Neural progenitor cell (in vitro differentiated cells): ENCODE data around the gene LRRTM4. TPM values are rescaled to one million over a fixed set of nuclear protein-coding genes. Genes with fewer than 3 reads are reported as not detected.

Experiments
- DNase-seq: peaks from one replicate; pipeline ENCODE4 v3.0.0-alpha.2; 2016; ENCODE audit warnings: low spot score
- H2AFZ ChIP-seq: fragments of 200-600 bp; sonication (generic); replicated peaks from 2 replicates; pipeline ENCODE4 v1.6.1; 2016; ENCODE audit warnings: antibody characterized with exemption
- H3F3A ChIP-seq: fragments of 200-600 bp; sonication (generic); 2 replicates; pipeline ENCODE4 v1.6.1; 2016; ENCODE audit warnings: antibody characterized with exemption, low read depth
- H3K27ac ChIP-seq: fragments of 200-600 bp; sonication (generic); 2 replicates; pipeline ENCODE4 v1.5.1; 2016; ENCODE audit warnings: mild to moderate bottlenecking
- H3K27me3 ChIP-seq: fragments of 200-600 bp; sonication (generic); 2 replicates; pipeline ENCODE4 v1.6.1; 2016; ENCODE audit warnings: mild to moderate bottlenecking, moderate library complexity
- H3K36me3 ChIP-seq: fragments of 200-600 bp; sonication (generic); 2 replicates; pipeline ENCODE4 v1.5.1; 2016
- H3K4me1 ChIP-seq: fragments of 200-600 bp; sonication (generic); 2 replicates; pipeline ENCODE4 v1.6.1; 2016; ENCODE audit warnings: mixed run types
- H3K4me2 ChIP-seq: fragments of 200-600 bp; sonication (generic); 2 replicates; pipeline ENCODE4 v1.6.1; 2016
- H3K4me3 ChIP-seq: fragments of 200-600 bp; sonication (generic); 2 replicates; pipeline ENCODE4 v1.5.1; 2016
- H3K79me2 ChIP-seq: fragments of 200-600 bp; sonication (generic); 2 replicates; pipeline ENCODE4 v1.6.1; 2016; ENCODE audit warnings: low read depth
- H3K9ac ChIP-seq: fragments of 200-600 bp; sonication (generic); 2 replicates; pipeline ENCODE4 v1.6.1; 2016
- H3K9me3 ChIP-seq: fragments of 200-600 bp; sonication (generic); 2 replicates; pipeline ENCODE4 v1.5.1; 2016; ENCODE audit warnings: low read depth
- H4K20me1 ChIP-seq: fragments of 200-600 bp; sonication (generic); 2 replicates; pipeline ENCODE4 v1.6.1; 2016; ENCODE audit warnings: low read depth
- H3K27ac Mint-ChIP-seq: 3 replicates; pipeline ENCODE4 v1.8.0; 2021; ENCODE audit warnings: mixed read lengths
- H3K27me3 Mint-ChIP-seq: 2 replicates; pipeline ENCODE4 v1.8.0; 2022; ENCODE audit warnings: low read depth, mild to moderate bottlenecking, inconsistent platforms, moderate library complexity, mixed read lengths; ENCODE audit not compliant: insufficient read depth
- H3K36me3 Mint-ChIP-seq: 3 replicates; pipeline ENCODE4 v1.8.0; 2021; ENCODE audit warnings: mixed read lengths
- H3K4me1 Mint-ChIP-seq: 3 replicates; pipeline ENCODE4 v1.8.0; 2021; ENCODE audit warnings: mixed read lengths
- H3K4me3 Mint-ChIP-seq: 3 replicates; pipeline ENCODE4 v1.8.0; 2021; ENCODE audit warnings: mild to moderate bottlenecking, moderate library complexity, mixed read lengths
- H3K9me3 Mint-ChIP-seq: 3 replicates; pipeline ENCODE4 v1.8.0; 2020; ENCODE audit warnings: mixed read lengths
- CTCF ChIP-seq: fragments of 200-600 bp; sonication (generic); IDR thresholded peaks from 2 replicates; pipeline ENCODE4 v1.5.1; 2017; ENCODE audit warnings: antibody characterized with exemption, mild to moderate bottlenecking
- EZH2 ChIP-seq: fragments of 200-600 bp; sonication (generic); IDR thresholded peaks from 2 replicates; pipeline ENCODE4 v1.6.1; 2017; ENCODE audit warnings: antibody characterized with exemption, mild to moderate bottlenecking, moderate library complexity
- EZH2phosphoT487 ChIP-seq: fragments of 200-600 bp; sonication (generic); IDR thresholded peaks from 2 replicates; pipeline ENCODE4 v1.6.1; 2017; ENCODE audit warnings: antibody characterized with exemption
- total RNA-seq: library from RNA; depleted of rRNA; stranded (reverse); fragments of >200 nt; gene quantifications from 2 replicates; pipeline ENCODE4 v1.2.3, GENCODE V29; 2015; ENCODE audit warnings: low replicate concordance

The LRRTM4 gene
- total RNA-seq, 1 donor from 2014 or later = 20.4 TPM

- no peak overlapping the region for H3K4me2 ChIP-seq
- no peak overlapping the region for H3K27ac ChIP-seq
- peaks cover 11% of the 10 kb centered on the region for H3F3A ChIP-seq
- Mint-ChIP-seq H3K36me3 (peaks cover 10% of the 10 kb centered on the region), H3K27me3 (no peaks in the 10 kb centered on the region), H3K4me3 (no peak overlapping the region), H3K9me3 (peaks cover 7% of the 10 kb centered on the region), H3K27ac (peak overlapping the region; percentile 43), H3K4me1 (peaks cover 28% of the 10 kb centered on the region)
- no peaks in the 10 kb centered on the region for H3K79me2 ChIP-seq
- DNase-seq = no peak
- H3K36me3 ChIP-seq = no peaks in the 10 kb centered on the region
- H3K4me3 ChIP-seq = no peak overlapping the region
- no peak overlapping the region for H3K9ac ChIP-seq
- H2AFZ ChIP-seq = no peak overlapping the region
- TF ChIP-seq EZH2phosphoT487 (no peak), EZH2 (no peak), CTCF (no peak)
- H3K4me1 ChIP-seq = peaks cover 22% of the 10 kb centered on the region
- H4K20me1 ChIP-seq = no peaks in the 10 kb centered on the region
- H3K27me3 ChIP-seq = no peaks in the 10 kb centered on the region
- H3K9me3 ChIP-seq = no peaks in the 10 kb centered on the region
Observed at GRCh38 chr2:76980067-76980787, 541.9 kb downstream of the LRRTM4 start.

- Histone ChIP-seq H2AFZ (no peak overlapping the region), H3K4me2 (no peak overlapping the region), H3K27ac (no peak overlapping the region), H4K20me1 (no peaks in the 10 kb centered on the region), H3K9ac (no peak overlapping the region), H3K4me3 (no peak overlapping the region), H3K4me1 (peaks cover 1% of the 10 kb centered on the region), H3K36me3 (no peaks in the 10 kb centered on the region), H3K27me3 (no peaks in the 10 kb centered on the region), H3K79me2 (no peaks in the 10 kb centered on the region), H3K9me3 (no peaks in the 10 kb centered on the region), H3F3A (no peaks in the 10 kb centered on the region)
- no peaks in the 10 kb centered on the region for H3K27me3 Mint-ChIP-seq
- H3K4me1 Mint-ChIP-seq = peaks cover 12% of the 10 kb centered on the region
- no peak overlapping the region for H3K4me3 Mint-ChIP-seq
- H3K27ac Mint-ChIP-seq = peak overlapping the region; percentile 65
- no peak for DNase-seq
- H3K9me3 Mint-ChIP-seq = peaks cover 6% of the 10 kb centered on the region
- peaks cover 8% of the 10 kb centered on the region for H3K36me3 Mint-ChIP-seq
- no peak for TF ChIP-seq EZH2
- TF ChIP-seq CTCF = no peak
- TF ChIP-seq EZH2phosphoT487 = no peak
Observed at GRCh38 chr2:76977846-76978727, 544.1 kb downstream of the LRRTM4 start.

GRCh38 chr2:76975752-76976151, 546.4 kb downstream of the LRRTM4 start:
- Mint-ChIP-seq H3K9me3 (no peaks in the 10 kb centered on the region), H3K4me3 (no peak overlapping the region), H3K4me1 (peaks cover 12% of the 10 kb centered on the region), H3K27ac (no peak overlapping the region), H3K36me3 (peaks cover 3% of the 10 kb centered on the region), H3K27me3 (no peaks in the 10 kb centered on the region)
- TF ChIP-seq EZH2 (no peak), CTCF (no peak), EZH2phosphoT487 (no peak)
- Histone ChIP-seq H3K4me1 (no peaks in the 10 kb centered on the region), H3K4me2 (no peak overlapping the region), H3K36me3 (no peaks in the 10 kb centered on the region), H3F3A (no peaks in the 10 kb centered on the region), H3K79me2 (no peaks in the 10 kb centered on the region), H4K20me1 (no peaks in the 10 kb centered on the region), H3K9ac (no peak overlapping the region), H3K4me3 (no peak overlapping the region), H3K9me3 (no peaks in the 10 kb centered on the region), H2AFZ (no peak overlapping the region), H3K27ac (no peak overlapping the region), H3K27me3 (no peaks in the 10 kb centered on the region)
- DNase-seq = no peak
